WTC11 (cell line): ENCODE measurements around the gene ADCYAP1R1. TPM values are rescaled to one million over a fixed set of nuclear protein-coding genes. Genes with fewer than 3 reads are reported as not detected.

Source experiments
- ATAC-seq: fragments of 200-7000 bp; cut with Tn5 transposase; 2 replicates; pipeline ENCODE4 v1.10.0; 2021; ENCODE audit warnings: mild to moderate bottlenecking, moderate library complexity
- CTCF ChIA-PET: fragments of 300-600 bp; sonication (Branson Sonifier 250); formaldehyde crosslinking; loops from one replicate; lab custom pipeline; 2021; ENCODE audit warnings: antibody characterized with exemption; lab: Charles Lee
- POLR2A ChIA-PET: fragments of 350-600 bp; sonication (Branson Sonifier 250); formaldehyde crosslinking; loops from one replicate; lab custom pipeline; 2021; ENCODE audit warnings: antibody characterized with exemption; lab: Charles Lee
- DNase-seq: peaks from one replicate; pipeline ENCODE4 v3.0.0; 2021; ENCODE audit warnings: low spot score
- H3K27ac Mint-ChIP-seq: 2 replicates; pipeline ENCODE4 v1.8.0; 2021; ENCODE audit warnings: mixed read lengths
- H3K27me3 Mint-ChIP-seq: 2 replicates; pipeline ENCODE4 v1.8.0; 2021; ENCODE audit warnings: low read depth, mild to moderate bottlenecking, moderate library complexity, mixed read lengths
- H3K36me3 Mint-ChIP-seq: 2 replicates; pipeline ENCODE4 v1.8.0; 2021; ENCODE audit warnings: mixed read lengths
- H3K4me1 Mint-ChIP-seq: 2 replicates; pipeline ENCODE4 v1.8.0; 2022; ENCODE audit warnings: mixed read lengths
- H3K4me3 Mint-ChIP-seq: 2 replicates; pipeline ENCODE4 v1.8.0; 2021; ENCODE audit warnings: mild to moderate bottlenecking, moderate library complexity, mixed read lengths
- H3K9me3 Mint-ChIP-seq: 2 replicates; pipeline ENCODE4 v1.8.0; 2021; ENCODE audit warnings: mixed read lengths
- ELF4 ChIP-seq: sonication (generic); formaldehyde crosslinking; IDR thresholded peaks from 2 replicates; pipeline ENCODE4 v1.8.1; 2022; ENCODE audit warnings: low read depth, mild to moderate bottlenecking, moderate library complexity, missing genetic modification reagents
- EMX1 ChIP-seq: fragments of 250-450 bp; sonication (Bioruptor Pico); IDR thresholded peaks from 2 replicates; pipeline ENCODE4 v1.8.0; 2021; ENCODE audit warnings: mild to moderate bottlenecking
- ETV6 ChIP-seq: sonication (generic); formaldehyde crosslinking; IDR thresholded peaks from 2 replicates; pipeline ENCODE4 v1.8.1; 2022; ENCODE audit warnings: mild to moderate bottlenecking, missing genetic modification reagents
- FOXP1 ChIP-seq: sonication (generic); formaldehyde crosslinking; IDR thresholded peaks from 2 replicates; pipeline ENCODE4 v1.8.0; 2022; ENCODE audit warnings: missing genetic modification reagents, mild to moderate bottlenecking, moderate library complexity, borderline replicate concordance
- GABPB1 ChIP-seq: sonication (generic); formaldehyde crosslinking; IDR thresholded peaks from 2 replicates; pipeline ENCODE4 v1.8.1; 2023; ENCODE audit warnings: mild to moderate bottlenecking, missing genetic modification reagents
- JUN ChIP-seq: sonication (generic); formaldehyde crosslinking; IDR thresholded peaks from 2 replicates; pipeline ENCODE4 v1.8.0; 2023; ENCODE audit warnings: mild to moderate bottlenecking, missing genetic modification reagents
- OVOL2 ChIP-seq: fragments of 250-450 bp; sonication (Bioruptor Pico); IDR thresholded peaks from 2 replicates; pipeline ENCODE4 v1.9.0; 2021; ENCODE audit warnings: mild to moderate bottlenecking, borderline replicate concordance
- RELA ChIP-seq: sonication (generic); formaldehyde crosslinking; IDR thresholded peaks from 2 replicates; pipeline ENCODE4 v1.8.1; 2022; ENCODE audit warnings: missing genetic modification reagents, mild to moderate bottlenecking, borderline replicate concordance
- RORB ChIP-seq: fragments of 250-450 bp; sonication (Bioruptor Pico); IDR thresholded peaks from 2 replicates; pipeline ENCODE4 v1.9.0; 2021; ENCODE audit warnings: mild to moderate bottlenecking
- SMAD3 ChIP-seq: sonication (generic); formaldehyde crosslinking; IDR thresholded peaks from 2 replicates; pipeline ENCODE4 v1.8.0; 2022; ENCODE audit warnings: missing genetic modification reagents, mild to moderate bottlenecking, borderline replicate concordance
- SOX15 ChIP-seq: fragments of 250-450 bp; sonication (Bioruptor Pico); IDR thresholded peaks from 2 replicates; pipeline ENCODE4 v1.9.0; 2021; ENCODE audit warnings: mild to moderate bottlenecking
- TEAD4 ChIP-seq: sonication (generic); formaldehyde crosslinking; IDR thresholded peaks from 2 replicates; pipeline ENCODE4 v1.8.0; 2022; ENCODE audit warnings: mild to moderate bottlenecking, missing genetic modification reagents
- ZNF317 ChIP-seq: sonication (generic); formaldehyde crosslinking; IDR thresholded peaks from 2 replicates; pipeline ENCODE4 v1.8.1; 2023; ENCODE audit warnings: low read depth, mild to moderate bottlenecking, moderate library complexity, missing genetic modification reagents, borderline replicate concordance
- total RNA-seq: library from RNA; stranded (reverse); gene quantifications from 3 replicates; pipeline ENCODE4 v1.2.3, GENCODE V29; 2021
- TF ChIP-seq, protein P1 (sequence below): sonication (generic); formaldehyde crosslinking; IDR thresholded peaks from 2 replicates; pipeline ENCODE4 v1.8.0; 2023; ENCODE audit warnings: missing genetic modification reagents
- TF ChIP-seq, protein P2 (sequence below): sonication (generic); formaldehyde crosslinking; IDR thresholded peaks from 2 replicates; pipeline ENCODE4 v1.8.0; 2022; ENCODE audit warnings: mild to moderate bottlenecking, missing genetic modification reagents
- TF ChIP-seq, protein P3 (sequence below): sonication (generic); formaldehyde crosslinking; IDR thresholded peaks from 2 replicates; pipeline ENCODE4 v1.8.1; 2022; ENCODE audit warnings: mild to moderate bottlenecking, moderate library complexity, missing genetic modification reagents
- TF ChIP-seq, protein P4 (sequence below): sonication (generic); formaldehyde crosslinking; IDR thresholded peaks from 2 replicates; pipeline ENCODE4 v1.8.0; 2023; ENCODE audit warnings: mild to moderate bottlenecking, missing genetic modification reagents
- TF ChIP-seq, protein P5 (sequence below): sonication (generic); formaldehyde crosslinking; IDR thresholded peaks from 2 replicates; pipeline ENCODE4 v1.8.1; 2022; ENCODE audit warnings: missing genetic modification reagents, borderline replicate concordance
- TF ChIP-seq, protein P6 (sequence below): sonication (generic); formaldehyde crosslinking; IDR thresholded peaks from 2 replicates; pipeline ENCODE4 v1.8.0; 2022; ENCODE audit warnings: mild to moderate bottlenecking, missing genetic modification reagents
- TF ChIP-seq, protein P7 (sequence below): sonication (generic); formaldehyde crosslinking; IDR thresholded peaks from 2 replicates; pipeline ENCODE4 v1.8.0; 2022; ENCODE audit warnings: missing genetic modification reagents

Gene ADCYAP1R1
- total RNA-seq, 1 experiment from 2014 or later, result 9.9 TPM

DNA sequence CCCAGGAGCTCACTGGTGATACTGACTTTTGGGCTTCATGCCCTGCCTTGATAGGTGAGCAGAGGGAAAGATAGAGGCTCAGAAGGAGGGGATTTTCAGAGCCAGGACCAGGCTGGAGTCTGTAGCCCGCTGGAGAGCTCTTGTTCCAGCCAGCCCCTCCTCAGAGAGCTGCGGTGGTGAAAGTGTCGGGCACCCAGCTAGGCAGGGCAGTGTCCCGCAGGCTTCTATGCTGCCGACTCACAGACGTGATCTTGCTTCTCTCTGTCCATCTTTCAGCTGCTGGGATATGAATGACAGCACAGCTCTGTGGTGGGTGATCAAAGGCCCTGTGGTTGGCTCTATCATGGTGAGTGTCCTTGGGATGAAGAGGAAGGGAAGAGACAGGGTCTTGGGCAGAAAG, 35.2 kb downstream of the ADCYAP1R1 start:
- ChIA-PET CTCF (interaction anchor here (0.7 to 1.5 kb wide), 3 partner anchors 28 to 104 kb away, joined by 3 to 8 read pairs (median 4); no protein-coding TSS in a partner anchor), POLR2A (no interaction called here)
- H3K4me3 Mint-ChIP-seq, result no peak overlapping the region
- no peaks in the 10 kb centered on the region for H3K9me3 Mint-ChIP-seq
- no peak for ATAC-seq
- H3K27ac Mint-ChIP-seq, result no peak overlapping the region
- H3K4me1 Mint-ChIP-seq, result peaks cover 8% of the 10 kb centered on the region; the same call in 1 of the 2 replicates
- no peak for DNase-seq
- TF ChIP-seq RORB (CRISPR knock-in tag), result no peak
- TF ChIP-seq, protein P1, sequence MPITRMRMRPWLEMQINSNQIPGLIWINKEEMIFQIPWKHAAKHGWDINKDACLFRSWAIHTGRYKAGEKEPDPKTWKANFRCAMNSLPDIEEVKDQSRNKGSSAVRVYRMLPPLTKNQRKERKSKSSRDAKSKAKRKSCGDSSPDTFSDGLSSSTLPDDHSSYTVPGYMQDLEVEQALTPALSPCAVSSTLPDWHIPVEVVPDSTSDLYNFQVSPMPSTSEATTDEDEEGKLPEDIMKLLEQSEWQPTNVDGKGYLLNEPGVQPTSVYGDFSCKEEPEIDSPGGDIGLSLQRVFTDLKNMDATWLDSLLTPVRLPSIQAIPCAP, result no peak
- TF ChIP-seq RELA (CRISPR knock-in tag), result no peak
- TF ChIP-seq, protein P2, sequence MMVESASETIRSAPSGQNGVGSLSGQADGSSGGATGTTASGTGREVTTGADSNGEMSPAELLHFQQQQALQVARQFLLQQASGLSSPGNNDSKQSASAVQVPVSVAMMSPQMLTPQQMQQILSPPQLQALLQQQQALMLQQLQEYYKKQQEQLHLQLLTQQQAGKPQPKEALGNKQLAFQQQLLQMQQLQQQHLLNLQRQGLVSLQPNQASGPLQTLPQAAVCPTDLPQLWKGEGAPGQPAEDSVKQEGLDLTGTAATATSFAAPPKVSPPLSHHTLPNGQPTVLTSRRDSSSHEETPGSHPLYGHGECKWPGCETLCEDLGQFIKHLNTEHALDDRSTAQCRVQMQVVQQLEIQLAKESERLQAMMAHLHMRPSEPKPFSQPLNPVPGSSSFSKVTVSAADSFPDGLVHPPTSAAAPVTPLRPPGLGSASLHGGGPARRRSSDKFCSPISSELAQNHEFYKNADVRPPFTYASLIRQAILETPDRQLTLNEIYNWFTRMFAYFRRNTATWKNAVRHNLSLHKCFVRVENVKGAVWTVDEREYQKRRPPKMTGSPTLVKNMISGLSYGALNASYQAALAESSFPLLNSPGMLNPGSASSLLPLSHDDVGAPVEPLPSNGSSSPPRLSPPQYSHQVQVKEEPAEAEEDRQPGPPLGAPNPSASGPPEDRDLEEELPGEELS (CRISPR knock-in tag), result no peak
- no peak for TF ChIP-seq SOX15
- no peak for TF ChIP-seq TEAD4 (CRISPR knock-in tag)
- TF ChIP-seq, protein P3, sequence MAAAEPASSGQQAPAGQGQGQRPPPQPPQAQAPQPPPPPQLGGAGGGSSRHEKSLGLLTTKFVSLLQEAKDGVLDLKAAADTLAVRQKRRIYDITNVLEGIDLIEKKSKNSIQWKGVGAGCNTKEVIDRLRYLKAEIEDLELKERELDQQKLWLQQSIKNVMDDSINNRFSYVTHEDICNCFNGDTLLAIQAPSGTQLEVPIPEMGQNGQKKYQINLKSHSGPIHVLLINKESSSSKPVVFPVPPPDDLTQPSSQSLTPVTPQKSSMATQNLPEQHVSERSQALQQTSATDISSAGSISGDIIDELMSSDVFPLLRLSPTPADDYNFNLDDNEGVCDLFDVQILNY (CRISPR knock-in tag), result no peak
- TF ChIP-seq OVOL2 (CRISPR knock-in tag), result no peak
- TF ChIP-seq, protein P4, sequence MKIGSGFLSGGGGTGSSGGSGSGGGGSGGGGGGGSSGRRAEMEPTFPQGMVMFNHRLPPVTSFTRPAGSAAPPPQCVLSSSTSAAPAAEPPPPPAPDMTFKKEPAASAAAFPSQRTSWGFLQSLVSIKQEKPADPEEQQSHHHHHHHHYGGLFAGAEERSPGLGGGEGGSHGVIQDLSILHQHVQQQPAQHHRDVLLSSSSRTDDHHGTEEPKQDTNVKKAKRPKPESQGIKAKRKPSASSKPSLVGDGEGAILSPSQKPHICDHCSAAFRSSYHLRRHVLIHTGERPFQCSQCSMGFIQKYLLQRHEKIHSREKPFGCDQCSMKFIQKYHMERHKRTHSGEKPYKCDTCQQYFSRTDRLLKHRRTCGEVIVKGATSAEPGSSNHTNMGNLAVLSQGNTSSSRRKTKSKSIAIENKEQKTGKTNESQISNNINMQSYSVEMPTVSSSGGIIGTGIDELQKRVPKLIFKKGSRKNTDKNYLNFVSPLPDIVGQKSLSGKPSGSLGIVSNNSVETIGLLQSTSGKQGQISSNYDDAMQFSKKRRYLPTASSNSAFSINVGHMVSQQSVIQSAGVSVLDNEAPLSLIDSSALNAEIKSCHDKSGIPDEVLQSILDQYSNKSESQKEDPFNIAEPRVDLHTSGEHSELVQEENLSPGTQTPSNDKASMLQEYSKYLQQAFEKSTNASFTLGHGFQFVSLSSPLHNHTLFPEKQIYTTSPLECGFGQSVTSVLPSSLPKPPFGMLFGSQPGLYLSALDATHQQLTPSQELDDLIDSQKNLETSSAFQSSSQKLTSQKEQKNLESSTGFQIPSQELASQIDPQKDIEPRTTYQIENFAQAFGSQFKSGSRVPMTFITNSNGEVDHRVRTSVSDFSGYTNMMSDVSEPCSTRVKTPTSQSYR (CRISPR knock-in tag), result no peak
- TF ChIP-seq JUN (CRISPR knock-in tag), result no peak
- no peak for TF ChIP-seq ZNF317 (CRISPR knock-in tag)
- H3K36me3 Mint-ChIP-seq, result peaks cover 5% of the 10 kb centered on the region; the same call in 1 of the 2 replicates
- H3K27me3 Mint-ChIP-seq, result no peaks in the 10 kb centered on the region

DNA sequence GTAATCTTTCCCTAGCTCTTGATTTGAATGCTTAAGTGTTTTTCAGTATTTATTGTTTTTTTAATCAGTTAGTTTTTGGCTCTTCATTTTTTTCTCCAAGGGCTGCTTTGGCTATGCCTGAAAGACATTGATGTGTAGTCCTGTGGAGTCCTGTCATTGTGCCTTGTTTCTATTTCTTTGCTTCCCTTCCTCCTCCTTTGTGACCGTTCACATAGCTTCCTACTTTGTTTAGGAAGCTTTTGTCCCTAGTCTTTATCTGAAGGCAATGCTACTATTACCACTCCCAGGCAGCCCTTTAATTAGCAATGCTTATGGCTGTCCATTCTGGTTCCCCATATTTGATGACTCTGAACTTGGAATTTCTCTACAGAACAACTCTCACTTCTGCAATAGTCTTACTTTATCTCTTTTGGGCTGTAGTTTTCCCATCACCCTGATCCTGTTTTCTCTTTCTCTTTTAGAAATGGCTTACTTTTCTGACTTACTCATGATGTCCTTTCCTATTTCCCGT, 39.9 kb downstream of the ADCYAP1R1 start:
- peaks cover 3% of the 10 kb centered on the region; the same call in 1 of the 2 replicates for H3K4me1 Mint-ChIP-seq
- DNase-seq (no peak), ATAC-seq (no peak)
- no peaks in the 10 kb centered on the region for H3K9me3 Mint-ChIP-seq
- no peak overlapping the region for H3K4me3 Mint-ChIP-seq
- no peak overlapping the region for H3K27ac Mint-ChIP-seq
- ChIA-PET CTCF (interaction anchor here (1.1 kb wide), 1 partner anchor 31 kb away, joined by 3 read pairs; no protein-coding TSS in a partner anchor), POLR2A (no interaction called here)
- 0 out of 2 replicates have a peak, but pooled peaks cover 2% of the 10 kb centered on the region for H3K36me3 Mint-ChIP-seq
- no peaks in the 10 kb centered on the region for H3K27me3 Mint-ChIP-seq
- TF ChIP-seq, protein P5, sequence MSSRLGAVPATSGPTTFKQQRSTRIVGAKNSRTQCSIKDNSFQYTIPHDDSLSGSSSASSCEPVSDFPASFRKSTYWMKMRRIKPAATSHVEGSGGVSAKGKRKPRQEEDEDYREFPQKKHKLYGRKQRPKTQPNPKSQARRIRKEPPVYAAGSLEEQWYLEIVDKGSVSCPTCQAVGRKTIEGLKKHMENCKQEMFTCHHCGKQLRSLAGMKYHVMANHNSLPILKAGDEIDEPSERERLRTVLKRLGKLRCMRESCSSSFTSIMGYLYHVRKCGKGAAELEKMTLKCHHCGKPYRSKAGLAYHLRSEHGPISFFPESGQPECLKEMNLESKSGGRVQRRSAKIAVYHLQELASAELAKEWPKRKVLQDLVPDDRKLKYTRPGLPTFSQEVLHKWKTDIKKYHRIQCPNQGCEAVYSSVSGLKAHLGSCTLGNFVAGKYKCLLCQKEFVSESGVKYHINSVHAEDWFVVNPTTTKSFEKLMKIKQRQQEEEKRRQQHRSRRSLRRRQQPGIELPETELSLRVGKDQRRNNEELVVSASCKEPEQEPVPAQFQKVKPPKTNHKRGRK (CRISPR knock-in tag), result no peak
- TF ChIP-seq EMX1 (no peak), ETV6 (CRISPR knock-in tag) (no peak), GABPB1 (CRISPR knock-in tag) (no peak), FOXP1 (CRISPR knock-in tag) (no peak), SMAD3 (CRISPR knock-in tag) (no peak), ELF4 (CRISPR knock-in tag) (no peak)
- TF ChIP-seq, protein P6, sequence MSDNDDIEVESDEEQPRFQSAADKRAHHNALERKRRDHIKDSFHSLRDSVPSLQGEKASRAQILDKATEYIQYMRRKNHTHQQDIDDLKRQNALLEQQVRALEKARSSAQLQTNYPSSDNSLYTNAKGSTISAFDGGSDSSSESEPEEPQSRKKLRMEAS (CRISPR knock-in tag), result no peak
- TF ChIP-seq, protein P2 (CRISPR knock-in tag), result no peak
- TF ChIP-seq, protein P7, sequence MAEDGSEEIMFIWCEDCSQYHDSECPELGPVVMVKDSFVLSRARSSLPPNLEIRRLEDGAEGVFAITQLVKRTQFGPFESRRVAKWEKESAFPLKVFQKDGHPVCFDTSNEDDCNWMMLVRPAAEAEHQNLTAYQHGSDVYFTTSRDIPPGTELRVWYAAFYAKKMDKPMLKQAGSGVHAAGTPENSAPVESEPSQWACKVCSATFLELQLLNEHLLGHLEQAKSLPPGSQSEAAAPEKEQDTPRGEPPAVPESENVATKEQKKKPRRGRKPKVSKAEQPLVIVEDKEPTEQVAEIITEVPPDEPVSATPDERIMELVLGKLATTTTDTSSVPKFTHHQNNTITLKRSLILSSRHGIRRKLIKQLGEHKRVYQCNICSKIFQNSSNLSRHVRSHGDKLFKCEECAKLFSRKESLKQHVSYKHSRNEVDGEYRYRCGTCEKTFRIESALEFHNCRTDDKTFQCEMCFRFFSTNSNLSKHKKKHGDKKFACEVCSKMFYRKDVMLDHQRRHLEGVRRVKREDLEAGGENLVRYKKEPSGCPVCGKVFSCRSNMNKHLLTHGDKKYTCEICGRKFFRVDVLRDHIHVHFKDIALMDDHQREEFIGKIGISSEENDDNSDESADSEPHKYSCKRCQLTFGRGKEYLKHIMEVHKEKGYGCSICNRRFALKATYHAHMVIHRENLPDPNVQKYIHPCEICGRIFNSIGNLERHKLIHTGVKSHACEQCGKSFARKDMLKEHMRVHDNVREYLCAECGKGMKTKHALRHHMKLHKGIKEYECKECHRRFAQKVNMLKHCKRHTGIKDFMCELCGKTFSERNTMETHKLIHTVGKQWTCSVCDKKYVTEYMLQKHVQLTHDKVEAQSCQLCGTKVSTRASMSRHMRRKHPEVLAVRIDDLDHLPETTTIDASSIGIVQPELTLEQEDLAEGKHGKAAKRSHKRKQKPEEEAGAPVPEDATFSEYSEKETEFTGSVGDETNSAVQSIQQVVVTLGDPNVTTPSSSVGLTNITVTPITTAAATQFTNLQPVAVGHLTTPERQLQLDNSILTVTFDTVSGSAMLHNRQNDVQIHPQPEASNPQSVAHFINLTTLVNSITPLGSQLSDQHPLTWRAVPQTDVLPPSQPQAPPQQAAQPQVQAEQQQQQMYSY (CRISPR knock-in tag), result no peak
